Body of pancreas (tissue), 4 donors: Measurements from ENCODE around the gene IZUMO4. TPM values are rescaled to one million over a fixed set of nuclear protein-coding genes. Genes with fewer than 3 reads are reported as not detected.

ENCODE experiments used
- ATAC-seq: fragments of 150-250 bp; one replicate; pipeline ENCODE4 v1.9.1; 2016
- DNase-seq, 4 donors: peaks; one replicate each; pipeline ENCODE4 v3.0.0-alpha.2; 2019
- H3K27ac ChIP-seq, 4 donors: fragments of 200-600 bp; sonication (generic); 1 replicate in 3 of 4; 2 replicates in 1 of 4; pipeline versions ENCODE4 v1.5.1 to v1.6.1; 2016 to 2019; ENCODE audit warnings: mild to moderate bottlenecking in 1 of 4, mixed read lengths in 1 of 4, moderate library complexity in 1 of 4
- H3K27me3 ChIP-seq, 2 donors: fragments of 200-600 bp; sonication (generic); one replicate each; pipeline ENCODE4 v1.6.0; 2016; ENCODE audit warnings: mild to moderate bottlenecking in 1 of 2
- H3K36me3 ChIP-seq, 2 donors: fragments of 200-600 bp; sonication (generic); replicated peaks in 1 of 2; 2 replicates each; pipeline ENCODE4 v1.5.1; 2016; ENCODE audit warnings: low read depth in 2 of 2; ENCODE audit not compliant: insufficient read depth in 1 of 2
- H3K4me1 ChIP-seq: fragments of 200-600 bp; sonication (generic); one replicate; pipeline ENCODE4 v1.6.0; 2016
- H3K4me3 ChIP-seq, 2 donors: fragments of 200-600 bp; sonication (generic); 1 replicate in 1 of 2; 2 replicates in 1 of 2; pipeline ENCODE4 v1.5.1; 2016 to 2019
- H3K9me3 ChIP-seq, 3 donors: fragments of 200-600 bp; sonication (generic); 1 replicate in 2 of 3; 2 replicates in 1 of 3; pipeline ENCODE4 v1.5.1; 2016
- POLR2A ChIP-seq, 3 donors: fragments of 450-650 bp; IDR thresholded peaks; one replicate each; pipeline ENCODE4 v1.6.1; 2016; ENCODE audit warnings: antibody characterized with exemption in 3 of 3, mild to moderate bottlenecking in 2 of 3
- WGBS, 2 donors: methylation state at CpG; one replicate each; pipeline ENCODE4 v1.1.5; 2017; 5-methylcytosine and 5-hydroxymethylcytosine counted together
- intact Hi-C: fragments of 100-400 bp; cut with DNase I; formaldehyde crosslinking; loops from one replicate; pipeline ENCODE4 v1.15.1; 2023
- total RNA-seq, 2 donors: library from RNA; depleted of rRNA; stranded (reverse); fragments of >200 nt; gene quantifications; one replicate each; pipeline ENCODE4 v1.1.0, GENCODE V29; 2016
- TF ChIP-seq, protein P1 (sequence below), 7 experiments: fragments of 450-650 bp in 4 of 7; fragments of 200-600 bp in 3 of 7; sonication (generic) in 3 of 7; IDR thresholded peaks; one replicate each; pipeline ENCODE4 v1.5.1; 2016 to 2019; ENCODE audit warnings: antibody characterized with exemption in 7 of 7

IZUMO4 gene
- total RNA-seq, 2 donors from 2014 or later: 3.4 to 4.0 TPM

DNA sequence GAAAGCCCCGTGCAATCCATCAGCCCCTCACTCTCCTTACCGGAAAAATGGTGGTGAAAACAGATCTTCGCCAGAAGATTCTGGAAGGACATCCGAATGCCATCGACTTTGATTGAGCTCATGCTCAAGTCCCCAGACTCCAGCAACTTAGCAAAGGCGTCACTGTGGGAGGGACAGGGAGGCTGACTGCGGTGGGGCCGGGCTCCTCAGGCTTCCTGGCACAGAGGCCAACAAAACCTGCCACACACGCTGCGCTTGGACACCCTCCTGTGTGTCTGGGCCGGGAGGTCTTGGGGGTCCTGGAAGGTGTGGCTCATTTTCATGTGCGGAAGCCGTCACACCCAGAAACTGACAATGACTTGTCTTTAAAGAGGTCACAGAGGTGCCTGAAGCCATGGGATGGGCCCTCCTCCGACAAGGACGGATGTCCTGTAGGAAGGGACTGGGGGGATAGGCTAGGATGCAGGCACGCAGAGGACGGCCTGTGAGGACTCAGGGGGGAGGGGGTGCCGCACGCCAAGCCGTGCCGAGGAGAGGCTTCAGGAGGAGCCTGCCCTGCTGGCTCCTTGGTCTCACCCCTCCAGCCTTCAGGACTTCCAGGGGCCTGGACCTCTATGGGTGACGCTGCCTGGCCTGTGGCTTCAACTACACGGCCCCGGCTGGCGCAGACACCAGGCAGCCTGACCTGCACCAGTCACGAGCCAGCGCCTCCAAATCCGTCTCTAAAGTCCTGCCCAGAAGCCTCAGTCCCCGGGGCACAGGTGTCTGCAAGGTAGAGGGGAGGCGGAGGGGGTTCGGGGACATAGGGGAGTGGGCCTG lies 12.5 kb downstream of the IZUMO4 start:
- H3K4me1 ChIP-seq: no peaks in the 10 kb centered on the region
- no peak for DNase-seq
- intact Hi-C loops: no loop called here
- no peaks in the 10 kb centered on the region for H3K9me3 ChIP-seq
- no peak for TF ChIP-seq POLR2A (IDR thresholded peaks at IDR 0.05)
- TF ChIP-seq, protein P1, sequence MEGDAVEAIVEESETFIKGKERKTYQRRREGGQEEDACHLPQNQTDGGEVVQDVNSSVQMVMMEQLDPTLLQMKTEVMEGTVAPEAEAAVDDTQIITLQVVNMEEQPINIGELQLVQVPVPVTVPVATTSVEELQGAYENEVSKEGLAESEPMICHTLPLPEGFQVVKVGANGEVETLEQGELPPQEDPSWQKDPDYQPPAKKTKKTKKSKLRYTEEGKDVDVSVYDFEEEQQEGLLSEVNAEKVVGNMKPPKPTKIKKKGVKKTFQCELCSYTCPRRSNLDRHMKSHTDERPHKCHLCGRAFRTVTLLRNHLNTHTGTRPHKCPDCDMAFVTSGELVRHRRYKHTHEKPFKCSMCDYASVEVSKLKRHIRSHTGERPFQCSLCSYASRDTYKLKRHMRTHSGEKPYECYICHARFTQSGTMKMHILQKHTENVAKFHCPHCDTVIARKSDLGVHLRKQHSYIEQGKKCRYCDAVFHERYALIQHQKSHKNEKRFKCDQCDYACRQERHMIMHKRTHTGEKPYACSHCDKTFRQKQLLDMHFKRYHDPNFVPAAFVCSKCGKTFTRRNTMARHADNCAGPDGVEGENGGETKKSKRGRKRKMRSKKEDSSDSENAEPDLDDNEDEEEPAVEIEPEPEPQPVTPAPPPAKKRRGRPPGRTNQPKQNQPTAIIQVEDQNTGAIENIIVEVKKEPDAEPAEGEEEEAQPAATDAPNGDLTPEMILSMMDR (IDR thresholded peaks at IDR 0.05): no peak
- H3K4me3 ChIP-seq: no peak overlapping the region
- no peak for ATAC-seq
- 94 to 95% methylated on average over 28 to 30 of the region's 31 CpGs for WGBS, 2 donors
- peaks cover 48 to 65% of the 10 kb centered on the region in 2 donors for H3K36me3 ChIP-seq
- no peak overlapping the region for H3K27ac ChIP-seq
- H3K27me3 ChIP-seq: no peaks in the 10 kb centered on the region

DNA sequence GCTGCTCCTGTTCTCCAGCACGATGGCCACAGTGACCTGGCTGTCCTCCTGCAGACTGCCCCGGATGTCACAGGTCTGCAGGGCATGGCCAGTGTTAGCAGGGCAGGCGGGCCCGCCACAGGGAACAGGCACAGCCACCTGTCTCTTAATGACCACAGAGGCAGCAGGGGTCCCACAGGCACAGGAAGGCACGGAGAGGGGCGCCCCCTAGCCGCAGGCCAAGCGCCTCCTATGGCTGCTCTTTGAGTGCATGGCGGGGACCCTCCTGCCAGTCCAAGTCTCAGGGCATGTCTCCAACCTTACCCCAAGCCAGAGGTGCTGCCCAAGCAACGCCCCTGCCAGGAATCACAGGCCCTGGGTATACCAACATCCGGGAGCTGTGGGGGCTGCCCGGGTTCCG lies 14.1 kb downstream of the IZUMO4 start:
- Histone ChIP-seq H3K27me3 (no peaks in the 10 kb centered on the region), H3K9me3 (no peaks in the 10 kb centered on the region), H3K27ac (no peak overlapping the region), H3K36me3 (peaks cover 54 to 81% of the 10 kb centered on the region in 2 donors), H3K4me3 (no peak overlapping the region), H3K4me1 (no peaks in the 10 kb centered on the region)
- DNase-seq: no peak
- no peak for ATAC-seq
- WGBS, 2 donors: 98% methylated on average over 13 of the region's 13 CpGs; no CpG with 5 or more reads in 1 of the 2 donors
- no peak for TF ChIP-seq POLR2A (IDR thresholded peaks at IDR 0.05)
- TF ChIP-seq, protein P1 (IDR thresholded peaks at IDR 0.05): no peak
- intact Hi-C loops: loop anchor here (5.0 kb wide), 1 partner anchor 36 kb away; no protein-coding TSS in a partner anchor

DNA sequence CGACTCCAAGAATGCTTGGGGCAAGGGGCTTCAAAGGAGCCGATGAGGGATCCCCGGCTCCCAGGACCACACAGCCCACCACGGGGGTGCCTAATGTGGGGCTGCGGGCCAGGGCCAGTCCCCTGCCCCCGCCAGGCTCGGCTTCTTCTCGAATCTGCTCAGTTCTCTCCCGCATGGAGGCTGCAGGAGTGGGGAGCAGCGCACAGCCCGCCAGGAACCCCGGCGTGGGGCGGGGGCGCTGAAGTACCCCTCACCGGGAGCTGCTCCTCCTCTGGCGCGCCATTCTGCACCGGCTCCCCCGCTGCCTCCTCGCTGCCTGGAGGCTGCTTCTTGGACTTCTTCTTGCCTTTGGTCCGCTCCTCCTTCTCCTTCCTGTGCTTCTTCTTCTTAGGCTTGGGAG lies 14.7 kb downstream of the IZUMO4 start:
- no peak for TF ChIP-seq POLR2A (IDR thresholded peaks at IDR 0.05)
- TF ChIP-seq, protein P1 (IDR thresholded peaks at IDR 0.05): no peak
- H3K36me3 ChIP-seq: peaks cover 53 to 83% of the 10 kb centered on the region in 2 donors
- no peak overlapping the region for H3K4me3 ChIP-seq
- no peaks in the 10 kb centered on the region for H3K27me3 ChIP-seq
- no peak for DNase-seq
- H3K27ac ChIP-seq: no peak overlapping the region
- H3K9me3 ChIP-seq: no peaks in the 10 kb centered on the region
- ATAC-seq: no peak
- intact Hi-C loops: loop anchor here (5.0 kb wide), 1 partner anchor 36 kb away; no protein-coding TSS in a partner anchor
- no peaks in the 10 kb centered on the region for H3K4me1 ChIP-seq
- WGBS, 2 donors: 93 to 96% methylated on average over 17 to 22 of the region's 22 CpGs

DNA sequence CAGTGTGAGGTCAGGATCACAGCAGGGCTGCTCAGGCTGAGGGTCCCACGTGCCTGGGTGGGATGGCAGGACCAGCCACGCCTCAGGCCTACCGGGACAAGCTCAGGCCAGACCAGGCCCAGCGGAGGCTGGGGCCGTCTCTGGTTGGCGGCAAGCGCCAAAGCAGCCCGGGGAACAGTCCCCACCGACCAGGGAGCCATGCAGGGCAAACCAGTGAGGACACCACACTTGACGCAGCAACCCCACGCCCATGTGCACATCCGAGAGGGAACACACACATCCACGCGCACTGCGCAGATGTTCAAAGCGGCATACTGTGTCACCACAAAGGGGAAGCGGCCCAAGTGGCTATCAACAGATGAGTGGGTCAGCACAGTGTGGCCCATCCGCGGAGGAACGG lies 15.2 kb downstream of the IZUMO4 start:
- no peaks in the 10 kb centered on the region for H3K9me3 ChIP-seq
- TF ChIP-seq, protein P1 (IDR thresholded peaks at IDR 0.05): no peak
- no peak for TF ChIP-seq POLR2A (IDR thresholded peaks at IDR 0.05)
- ATAC-seq (no peak), DNase-seq (no peak)
- H3K27ac ChIP-seq: no peak overlapping the region
- intact Hi-C loops: loop anchor here (5.0 kb wide), 1 partner anchor 35 kb away; no protein-coding TSS in a partner anchor
- WGBS, 2 donors: 93 to 95% methylated on average over 10 to 17 of the region's 20 CpGs
- H3K27me3 ChIP-seq: no peaks in the 10 kb centered on the region
- H3K36me3 ChIP-seq: peaks cover 58 to 84% of the 10 kb centered on the region in 2 donors
- no peak overlapping the region for H3K4me3 ChIP-seq
- no peaks in the 10 kb centered on the region for H3K4me1 ChIP-seq
